SJCRH30 (cell line): ENCODE results near the gene CCNJL. TPM values are rescaled to one million over a fixed set of nuclear protein-coding genes. Genes with fewer than 3 reads are reported as not detected.

Experiments used
- DNase-seq, 2 experiments: peaks; one replicate each; pipeline ENCODE4 v3.0.0-alpha.2; 2015 to 2020
- H3K27ac ChIP-seq: fragments of 250-450 bp; sonication (Bioruptor Pico); 2 replicates; pipeline ENCODE4 v1.5.1; 2020; ENCODE audit warnings: mild to moderate bottlenecking, moderate library complexity
- H3K27me3 ChIP-seq: fragments of 250-450 bp; sonication (Bioruptor Pico); 2 replicates; pipeline ENCODE4 v1.5.1; 2020; ENCODE audit warnings: mild to moderate bottlenecking, moderate library complexity
- H3K36me3 ChIP-seq: fragments of 250-450 bp; sonication (Bioruptor Pico); 2 replicates; pipeline ENCODE4 v1.5.1; 2020; ENCODE audit warnings: mild to moderate bottlenecking, moderate library complexity
- H3K4me1 ChIP-seq: fragments of 250-450 bp; sonication (Bioruptor Pico); 2 replicates; pipeline ENCODE4 v1.5.1; 2020; ENCODE audit warnings: mild to moderate bottlenecking, moderate library complexity
- H3K4me3 ChIP-seq: fragments of 250-450 bp; sonication (Bioruptor Pico); 2 replicates; pipeline ENCODE4 v1.5.1; 2020; ENCODE audit warnings: mild to moderate bottlenecking, moderate library complexity
- H3K9me3 ChIP-seq: fragments of 250-450 bp; sonication (Bioruptor Pico); replicated peaks from 2 replicates; pipeline ENCODE4 v1.5.1; 2020; ENCODE audit warnings: mild to moderate bottlenecking, moderate library complexity
- total RNA-seq: library from RNA; depleted of rRNA; stranded (reverse); fragments of >200 nt; shearing (Covaris generic); gene quantifications from 2 replicates; pipeline ENCODE4 v1.2.3, GENCODE V29; 2014; rRNA removed

CCNJL gene
- total RNA-seq, 1 experiment from 2014 or later: 6.5 TPM

- H3K27ac ChIP-seq: no peak overlapping the region
These were observed 91.3 kb downstream of the CCNJL start for GRCh38 chr5:160221082-160221481.

GRCh38 chr5:160219356-160219755, 93.0 kb downstream of the CCNJL start:
- Histone ChIP-seq H3K36me3 (no peaks in the 10 kb centered on the region), H3K4me1 (no peaks in the 10 kb centered on the region), H3K27me3 (no peaks in the 10 kb centered on the region; the same call in 1 of the 2 replicates), H3K27ac (no peak overlapping the region), H3K4me3 (no peak overlapping the region), H3K9me3 (no peaks in the 10 kb centered on the region)
- DNase-seq: no peak

More at GRCh38 chr5:160221082-160221481, 91.3 kb downstream of the CCNJL start:
- Histone ChIP-seq H3K27me3 (no peaks in the 10 kb centered on the region; the same call in 1 of the 2 replicates), H3K4me3 (no peak overlapping the region), H3K9me3 (no peaks in the 10 kb centered on the region), H3K36me3 (no peaks in the 10 kb centered on the region), H3K4me1 (no peaks in the 10 kb centered on the region)
- DNase-seq: no peak

- no peaks in the 10 kb centered on the region for H3K4me1 ChIP-seq
- H3K4me3 ChIP-seq: no peak overlapping the region
- H3K36me3 ChIP-seq: no peaks in the 10 kb centered on the region
- no peaks in the 10 kb centered on the region for H3K9me3 ChIP-seq
- DNase-seq: peak in 1 of 2 experiments; percentile 38
- H3K27ac ChIP-seq: no peak overlapping the region
- H3K27me3 ChIP-seq: no peaks in the 10 kb centered on the region
These were observed 98.8 kb downstream of the CCNJL start for GRCh38 chr5:160213537-160213936.

- Histone ChIP-seq H3K9me3 (no peaks in the 10 kb centered on the region), H3K27me3 (no peaks in the 10 kb centered on the region), H3K4me3 (no peak overlapping the region), H3K4me1 (no peaks in the 10 kb centered on the region), H3K27ac (no peak overlapping the region), H3K36me3 (no peaks in the 10 kb centered on the region)
- no peak for DNase-seq
These were observed 101.0 kb downstream of the CCNJL start for GRCh38 chr5:160211352-160211751.

GRCh38 chr5:160210606-160211005, 101.8 kb downstream of the CCNJL start:
- H3K4me3 ChIP-seq: no peak overlapping the region
- no peaks in the 10 kb centered on the region for H3K4me1 ChIP-seq
- no peak overlapping the region for H3K27ac ChIP-seq
- H3K36me3 ChIP-seq: no peaks in the 10 kb centered on the region
- DNase-seq: no peak
- no peaks in the 10 kb centered on the region for H3K9me3 ChIP-seq
- no peaks in the 10 kb centered on the region for H3K27me3 ChIP-seq

- H3K9me3 ChIP-seq: no peaks in the 10 kb centered on the region
- H3K36me3 ChIP-seq: no peaks in the 10 kb centered on the region
- no peaks in the 10 kb centered on the region for H3K4me1 ChIP-seq
- H3K27ac ChIP-seq: no peak overlapping the region
- no peak overlapping the region for H3K4me3 ChIP-seq
- no peaks in the 10 kb centered on the region for H3K27me3 ChIP-seq
- no peak for DNase-seq
These were observed 102.4 kb downstream of the CCNJL start for GRCh38 chr5:160209917-160210316.

- H3K9me3 ChIP-seq: no peaks in the 10 kb centered on the region
- DNase-seq: no peak
- H3K27ac ChIP-seq: no peak overlapping the region
- H3K4me1 ChIP-seq: no peaks in the 10 kb centered on the region
- H3K36me3 ChIP-seq: no peaks in the 10 kb centered on the region
- no peak overlapping the region for H3K4me3 ChIP-seq
- no peaks in the 10 kb centered on the region for H3K27me3 ChIP-seq
These were observed 105.3 kb downstream of the CCNJL start for GRCh38 chr5:160207061-160207460.

Other genes starting within 250 kb of the CCNJL start
- 23.6 and 27.3 TPM in 2 replicates for gene PWWP2A, start 193.1 kb downstream of the CCNJL start, total RNA-seq
- 0.20 and 0.43 TPM in 2 replicates for gene FABP6, start 83.1 kb downstream of the CCNJL start, total RNA-seq
- gene C1QTNF2, start 58.1 kb upstream of the CCNJL start, total RNA-seq: 21.1 TPM in 2 replicates
- gene FAM200C, start 87.5 kb upstream of the CCNJL start, total RNA-seq: 10.3 and 10.4 TPM in 2 replicates
- 38.1 and 45.7 TPM in 2 replicates for gene SLU7, start 106.5 kb upstream of the CCNJL start, total RNA-seq
- gene PTTG1, start 109.3 kb upstream of the CCNJL start, total RNA-seq: 383 and 394 TPM in 2 replicates